RCC 7860 (cell line): Measurements from ENCODE around the gene CDH6.

Source experiments
- DNase-seq: peaks from one replicate; pipeline ENCODE4 v3.0.0-alpha.2; 2015; ENCODE audit warnings: low spot score
- FAIRE-seq: peaks from 2 replicates; lab custom pipeline; 2012; peaks lifted over from hg19 to GRCh38; lab: Jason Lieb, UNC

Gene CDH6

DNA sequence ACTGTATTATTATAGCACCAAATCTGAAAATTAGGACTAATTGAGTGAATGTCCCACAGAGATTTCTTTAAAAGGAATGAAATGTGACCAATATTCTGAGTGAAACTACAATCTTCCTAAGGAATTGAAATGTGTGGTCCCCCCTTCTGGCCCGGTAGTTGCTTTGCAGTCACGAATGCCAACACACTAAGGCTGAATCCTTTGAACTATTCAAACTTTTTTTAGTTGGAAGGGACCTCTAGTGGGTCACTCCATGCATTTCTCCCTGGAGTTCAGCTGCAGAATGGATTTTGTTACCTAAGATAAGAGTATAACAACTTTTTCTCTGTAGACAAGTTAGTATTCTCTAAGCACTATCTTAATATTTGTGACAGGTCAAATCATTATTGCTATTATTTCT lies 2.8 kb downstream of the CDH6 start:
- FAIRE-seq: peak; percentile 96

DNA sequence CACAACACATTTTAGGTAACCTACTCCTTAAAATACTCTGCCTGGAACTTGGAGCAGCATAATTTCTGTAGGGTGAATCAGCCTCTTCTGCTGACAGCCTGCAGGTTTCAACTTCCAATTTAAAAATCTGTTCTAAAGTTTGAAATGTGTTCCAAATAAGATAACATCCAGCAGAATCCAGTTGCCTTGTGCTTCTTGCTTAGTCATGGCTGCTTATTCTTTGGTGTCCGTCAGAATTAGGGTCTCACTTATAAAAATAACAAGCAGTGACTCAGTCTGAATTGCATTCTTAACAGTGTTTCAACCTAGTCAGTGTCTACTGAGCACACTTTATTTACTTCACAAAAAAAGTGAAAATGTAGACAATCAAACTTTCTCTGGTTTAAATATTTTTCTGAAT lies 3.7 kb downstream of the CDH6 start:
- DNase-seq: peak; percentile 52
- peak; percentile 86 for FAIRE-seq

More for the DNA sequence above, 2.8 kb downstream of the CDH6 start:
- DNase-seq: peak; percentile 81

GRCh38 chr5:31204958-31205357 lies 11.5 kb downstream of the CDH6 start:
- DNase-seq (no peak), FAIRE-seq (no peak)

GRCh38 chr5:31208043-31208442 lies 14.6 kb downstream of the CDH6 start:
- DNase-seq: no peak
- FAIRE-seq: no peak

- FAIRE-seq: peak; percentile 91
- no peak for DNase-seq
Observed at GRCh38 chr5:31209334-31209733, 15.8 kb downstream of the CDH6 start.

GRCh38 chr5:31211098-31211497 lies 17.6 kb downstream of the CDH6 start:
- DNase-seq (no peak), FAIRE-seq (no peak)

DNA sequence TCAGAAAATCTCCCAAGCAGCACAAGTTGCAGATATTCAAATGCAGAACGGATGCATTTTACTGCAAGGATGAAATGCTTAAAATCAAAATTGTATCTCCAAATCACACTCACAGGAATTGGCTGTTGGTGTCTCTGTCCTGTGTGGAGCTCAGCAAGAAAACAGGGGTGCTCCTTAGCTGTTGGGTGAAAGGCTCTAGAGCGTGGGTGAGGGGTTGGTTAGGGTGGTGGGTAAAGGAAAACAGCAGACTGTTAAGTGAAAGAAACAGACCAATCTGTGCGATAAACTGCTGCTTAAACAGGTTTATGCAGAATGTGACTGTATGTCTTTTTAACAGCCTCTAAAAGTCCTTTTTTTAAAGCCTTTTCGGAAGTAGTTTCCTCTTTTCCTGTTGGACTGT lies 19.8 kb downstream of the CDH6 start:
- DNase-seq (no peak), FAIRE-seq (no peak)

- FAIRE-seq: no peak
Observed at GRCh38 chr5:31213705-31214121, 20.2 kb downstream of the CDH6 start.

GRCh38 chr5:31214229-31214628 lies 20.7 kb downstream of the CDH6 start:
- DNase-seq (no peak), FAIRE-seq (no peak)

More at GRCh38 chr5:31213705-31214121, 20.2 kb downstream of the CDH6 start:
- no peak for DNase-seq

- DNase-seq: no peak
- no peak for FAIRE-seq
Observed at GRCh38 chr5:31215236-31215635, 21.8 kb downstream of the CDH6 start.

DNA sequence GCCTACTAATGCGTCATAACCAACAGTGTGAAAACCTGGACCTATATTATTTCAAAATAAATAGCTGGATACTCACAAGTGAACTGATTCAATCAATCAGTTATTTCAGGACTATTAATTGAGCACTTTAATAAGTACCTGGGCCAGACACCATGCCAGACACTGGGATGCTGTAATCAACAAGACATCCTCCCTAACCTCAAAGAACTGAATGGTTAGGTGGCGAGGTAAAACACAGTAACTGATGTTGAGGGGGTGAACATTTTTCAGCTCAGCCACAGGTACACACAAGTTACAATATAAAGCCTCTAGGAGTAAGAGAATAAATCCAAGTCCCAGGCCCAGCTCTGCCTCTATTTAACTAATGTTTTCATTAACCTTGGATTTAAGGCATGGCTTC lies 24.0 kb downstream of the CDH6 start:
- no peak for FAIRE-seq
- no peak for DNase-seq

DNA sequence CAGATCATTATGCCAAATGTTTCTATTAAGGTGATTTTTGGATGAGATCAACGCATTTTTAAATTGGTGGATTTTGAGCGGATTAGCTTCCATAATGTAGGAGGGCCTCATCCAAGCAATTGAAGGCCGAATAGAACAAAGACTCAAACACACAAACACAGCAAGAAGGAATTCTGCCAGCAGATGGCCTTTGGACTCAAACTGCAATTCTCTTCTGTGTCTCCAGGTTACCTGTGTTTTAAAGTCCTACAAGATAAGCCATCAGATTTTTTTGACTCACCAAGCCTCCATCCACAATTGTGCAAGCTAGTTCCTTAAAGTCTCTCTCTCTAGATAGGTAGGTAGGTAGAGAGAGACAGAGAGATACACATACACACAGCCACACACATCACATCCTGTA lies 25.5 kb downstream of the CDH6 start:
- no peak for FAIRE-seq

GRCh38 chr5:31221001-31221400 lies 27.5 kb downstream of the CDH6 start:
- no peak for DNase-seq
- no peak for FAIRE-seq

More for the DNA sequence above, 25.5 kb downstream of the CDH6 start:
- no peak for DNase-seq

DNA sequence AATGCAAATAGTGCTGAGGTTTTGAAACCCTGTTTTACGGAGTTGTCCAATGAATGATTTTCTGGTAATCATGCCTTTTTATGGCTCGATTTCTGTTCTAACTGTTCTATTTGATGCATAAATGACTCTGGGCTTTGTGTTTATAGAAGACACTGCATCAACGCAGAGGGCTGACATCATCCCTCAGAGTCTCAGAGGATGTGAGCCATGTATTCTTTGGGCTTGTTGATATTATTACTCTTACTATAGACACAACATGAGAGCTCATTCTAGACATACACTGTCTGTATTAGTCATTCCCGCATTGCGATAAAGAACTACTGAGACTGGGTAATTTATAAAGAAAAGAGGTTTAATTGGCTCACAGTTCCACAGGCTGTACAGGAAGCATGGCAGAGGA lies 31.6 kb downstream of the CDH6 start:
- DNase-seq (no peak), FAIRE-seq (no peak)

DNA sequence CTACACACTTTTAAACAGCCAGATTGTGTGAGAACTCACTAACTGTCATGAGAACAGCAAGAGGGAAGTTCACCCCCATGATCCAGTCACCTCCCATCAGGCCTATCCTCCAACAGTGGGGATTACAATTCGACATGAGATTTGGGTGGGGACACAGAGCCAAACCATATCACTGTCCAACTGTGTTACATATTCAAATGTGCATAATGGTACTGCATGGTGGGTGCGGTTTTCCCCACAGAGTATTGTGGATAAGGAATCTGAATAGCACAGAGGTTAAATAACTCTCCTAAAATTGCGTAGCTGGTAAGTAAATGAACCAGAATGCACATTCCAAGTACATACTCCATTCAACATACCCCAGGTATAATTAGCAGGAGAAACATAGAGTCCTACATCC lies 32.1 kb downstream of the CDH6 start:
- no peak for DNase-seq
- no peak for FAIRE-seq

GRCh38 chr5:31226651-31227050 lies 33.2 kb downstream of the CDH6 start:
- no peak for DNase-seq
- FAIRE-seq: no peak

- no peak for FAIRE-seq
- no peak for DNase-seq
Observed at GRCh38 chr5:31229266-31229665, 35.8 kb downstream of the CDH6 start.

DNA sequence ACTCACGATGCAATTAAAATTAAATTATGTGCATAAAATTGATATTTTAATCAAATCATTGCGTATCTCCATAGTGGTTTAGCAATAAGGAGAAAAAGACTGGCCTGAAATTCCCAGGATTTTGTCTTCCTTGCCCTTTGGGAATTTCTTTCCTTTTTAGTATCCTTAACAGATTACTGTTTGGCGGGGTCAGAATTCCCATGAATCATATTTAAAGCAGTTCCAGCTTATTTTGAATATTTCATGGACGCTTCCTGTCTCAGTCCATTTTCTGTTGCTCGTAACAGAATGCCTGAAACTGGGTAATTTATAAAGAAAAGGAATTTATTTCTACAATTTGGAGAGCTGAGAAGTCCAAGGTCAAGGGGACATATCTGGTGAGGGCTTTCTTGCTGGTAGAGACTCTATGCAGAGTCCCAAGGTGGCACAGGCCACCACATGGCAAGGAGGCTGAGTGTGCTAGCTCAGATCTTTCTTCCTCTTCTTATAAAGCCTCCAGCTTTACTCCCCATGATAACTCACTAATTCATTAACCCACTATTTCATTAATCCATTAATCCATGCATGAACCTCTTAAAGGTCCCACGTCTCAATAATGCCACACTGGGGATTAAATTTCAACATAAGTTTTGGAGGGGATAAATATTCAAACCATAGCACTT lies 37.8 kb downstream of the CDH6 start:
- FAIRE-seq: no peak

DNA sequence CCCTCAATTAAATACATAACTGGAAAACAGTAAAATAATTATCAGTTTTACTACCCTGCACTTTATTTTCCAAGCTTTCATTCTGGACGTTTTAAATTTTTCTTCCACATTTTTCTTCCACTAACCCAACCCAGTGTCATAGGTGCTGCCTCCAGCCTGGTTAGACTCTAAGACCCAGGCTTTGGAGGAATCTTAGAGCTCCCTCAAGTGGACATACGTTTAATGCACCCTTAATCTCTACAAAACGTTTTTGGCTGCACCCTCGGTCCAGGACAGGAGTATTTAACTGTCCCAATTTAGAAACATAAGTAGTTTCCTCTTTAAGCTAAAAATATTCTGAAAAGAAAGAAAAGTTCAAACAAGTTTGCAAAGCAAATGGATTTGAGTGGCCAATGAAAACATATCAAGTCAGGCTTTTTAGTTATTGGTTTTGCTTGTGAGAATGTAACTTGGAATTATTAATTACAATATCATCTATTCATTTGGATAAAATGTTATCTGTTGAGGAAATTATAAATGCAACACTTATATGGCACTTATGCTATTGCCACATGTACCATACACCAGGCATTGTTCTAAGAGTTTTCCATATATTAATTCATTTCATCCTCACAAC lies 38.9 kb downstream of the CDH6 start:
- FAIRE-seq (peak; percentile 92), DNase-seq (peak; percentile 60)

More for the DNA sequence above, 37.8 kb downstream of the CDH6 start:
- no peak for DNase-seq

GRCh38 chr5:31235381-31235780 lies 41.9 kb downstream of the CDH6 start:
- DNase-seq: peak; percentile 42
- FAIRE-seq: peak; percentile 92

GRCh38 chr5:31236339-31236738 lies 42.9 kb downstream of the CDH6 start:
- DNase-seq: no peak
- FAIRE-seq: no peak

- DNase-seq: no peak
- FAIRE-seq: no peak
Observed at GRCh38 chr5:31237174-31237573, 43.7 kb downstream of the CDH6 start.

DNA sequence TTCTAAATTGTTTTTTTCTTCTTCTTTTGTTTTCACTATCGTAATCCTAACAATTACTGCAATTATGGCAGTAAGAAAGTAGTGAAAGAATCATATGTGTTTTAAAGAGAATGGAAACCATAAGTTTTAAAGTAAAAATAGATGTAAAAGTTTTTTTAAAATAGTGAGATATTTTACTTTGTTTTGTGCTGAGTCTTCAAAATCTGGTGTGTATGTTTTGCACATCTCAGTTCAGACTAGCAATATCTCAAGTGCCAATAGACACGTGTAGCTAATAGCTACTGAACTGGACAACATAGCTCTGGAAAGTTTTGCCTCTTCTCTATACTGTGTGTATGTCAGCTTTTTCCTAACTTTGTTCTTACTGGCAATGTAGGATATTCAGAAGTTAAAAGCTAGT lies 45.0 kb downstream of the CDH6 start:
- FAIRE-seq (no peak), DNase-seq (no peak)
